ENCODE results near the gene FCN2. TPM values are rescaled to one million over a fixed set of nuclear protein-coding genes. Genes with fewer than 3 reads are reported as not detected.

The FCN2 gene
- total and polyA plus RNA-seq, 2 of the 4 experiments (the other 2 are of a cell fraction): not detected

GRCh38 chr9:134848504-134848903 is 32.1 kb upstream of the FCN2 start:
- Histone ChIP-seq H3K14ac (replicated peaks; ENCODE audit: low read depth, low read length) (no peak overlapping the region), H2AFZ (replicated peaks; ENCODE audit: low read length, poor library complexity) (no peak overlapping the region), H3K9me1 (ENCODE audit: insufficient read depth, low read length) (peaks cover 8% of the 10 kb centered on the region; the same call in 1 of the 2 replicates), H3K4me1 (ENCODE audit: control insufficient read depth, insufficient read depth, low read length) (no peaks in the 10 kb centered on the region), H3K4me2 (ENCODE audit: low read depth, low read length) (no peak overlapping the region), H3K56ac (ENCODE audit: extremely low read depth, insufficient read depth, low read length) (no peak overlapping the region), H3K79me1 (ENCODE audit: low read depth in 1 of 2, low read length in 2 of 2) (no peaks in the 10 kb centered on the region), H3K18ac (ENCODE audit: low read depth, low read length) (no peak overlapping the region), H2AK5ac (ENCODE audit: low read depth, low read length) (no peak overlapping the region), H4K20me1 (ENCODE audit: insufficient read depth, low read length) (peaks cover 6% of the 10 kb centered on the region; the same call in 1 of the 2 replicates), H3K27me3 (ENCODE audit: control insufficient read depth, insufficient read depth, low read length) (no peaks in the 10 kb centered on the region), H3K9ac (ENCODE audit: low read depth, low read length) (no peak overlapping the region), H3K23ac (ENCODE audit: low read depth, low read length) (no peak overlapping the region), H3K27ac (ENCODE audit: insufficient read depth, low read length) (no peak overlapping the region), H2BK5ac (ENCODE audit: low read depth, low read length, poor library complexity, severe bottlenecking) (no peak overlapping the region), H4K8ac (ENCODE audit: low read depth in 2 of 2, low read length in 2 of 2) (no peak overlapping the region), H2BK15ac (ENCODE audit: low read depth, low read length) (no peak overlapping the region), H3K9me3 (ENCODE audit: control insufficient read depth, insufficient read depth, low read length) (peaks cover 11% of the 10 kb centered on the region), H2BK120ac (ENCODE audit: low read depth, low read length) (no peak overlapping the region), H3K4me3 (ENCODE audit: insufficient read depth, low read depth, low read length) (no peak overlapping the region), H2AK9ac (replicated peaks; ENCODE audit: low read depth, low read length, poor library complexity) (no peak overlapping the region), H4K91ac (ENCODE audit: insufficient read depth, low read depth, low read length) (no peak overlapping the region), H3K36me3 (ENCODE audit: control insufficient read depth, insufficient read depth, low read length) (peaks cover 23% of the 10 kb centered on the region), H2BK20ac (ENCODE audit: low read depth, low read length) (no peak overlapping the region), H4K5ac (ENCODE audit: low read depth, low read length) (no peak overlapping the region), H3K4ac (ENCODE audit: low read depth, low read length) (no peak overlapping the region)
- TF ChIP-seq POLR2A (IDR thresholded peaks at IDR 0.05; ENCODE audit: low read depth, low read length) (no peak), SMC3 (IDR thresholded peaks at IDR 0.05; ENCODE audit: low read depth, low read length) (no peak), BHLHE40 (IDR thresholded peaks at IDR 0.05; ENCODE audit: low read depth, low read length) (no peak), USF2 (IDR thresholded peaks at IDR 0.05; ENCODE audit: low read depth, low read length) (no peak), ELK1 (IDR thresholded peaks at IDR 0.05; ENCODE audit: borderline replicate concordance, low read depth, low read length) (no peak), RFX5 (IDR thresholded peaks at IDR 0.05; ENCODE audit: low read depth, low read length) (no peak)
- dilution Hi-C loops (cut with HindIII; ENCODE audit: low sequenced_read_pairs, unreplicated experiment) (no loop called here), intact Hi-C loops (cut with micrococcal nuclease) (no loop called here), in situ Hi-C loops (cut with MboI; ENCODE audit: low sequenced_read_pairs) (no loop called here)
- ATAC-seq (ENCODE audit: low read depth): no peak
- POLR2A ChIA-PET (ENCODE audit: unreplicated experiment): no interaction called here
- CTCF ChIA-PET: no interaction called here
- WGBS, 2 experiments (ENCODE audit: extremely low coverage in 2 of 2, insufficient read length in 1 of 2): no CpG with 5 or more reads among the region's 10 CpGs
- no TSS peak for BruUV-seq (replicated peaks)
- no peak for DNase-seq

All from IMR-90 (cell line).